ENCODE results near the gene DHX36. TPM values are rescaled to one million over a fixed set of nuclear protein-coding genes. Genes with fewer than 3 reads are reported as not detected.

DHX36 gene
- total RNA-seq, 3 donors from 2014 or later = 46.1 to 122 (median 88.8) TPM

DNA sequence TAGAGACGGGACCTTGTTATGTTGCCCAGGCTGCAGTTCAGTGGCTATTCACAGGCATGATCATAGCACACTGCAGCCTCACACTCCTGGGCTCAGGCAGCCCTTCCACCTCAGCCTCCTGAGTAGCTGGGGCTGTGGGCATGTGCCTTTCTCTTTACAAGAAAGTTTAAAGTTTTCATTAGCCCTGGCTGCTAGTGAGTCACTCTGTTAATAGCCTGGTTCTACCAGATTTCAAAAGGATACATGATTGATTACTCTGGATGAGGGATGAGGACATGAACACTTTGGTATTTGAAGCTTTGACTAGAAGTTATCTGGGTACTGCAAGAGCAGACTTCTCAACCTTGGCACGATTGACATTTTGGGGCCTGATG is 95.1 kb downstream of the DHX36 start:
- H3K4me3 ChIP-seq = no peak overlapping the region
- no peaks in the 10 kb centered on the region for H3K27me3 ChIP-seq
- H3K9me3 ChIP-seq = no peaks in the 10 kb centered on the region
- intact Hi-C loops (cut with DNase I; ENCODE audit: low total_unique reads) = no loop called here
- no peaks in the 10 kb centered on the region for H3K36me3 ChIP-seq
- no peak overlapping the region for H3K27ac ChIP-seq
- no peak for DNase-seq (ENCODE audit: low spot score in 2 of 2)
- no peak for TF ChIP-seq POLR2A (IDR thresholded peaks at IDR 0.05)
- no peak for TF ChIP-seq POLR2AphosphoS5 (IDR thresholded peaks at IDR 0.05)
- no peaks in the 10 kb centered on the region for H3K4me1 ChIP-seq

DNA sequence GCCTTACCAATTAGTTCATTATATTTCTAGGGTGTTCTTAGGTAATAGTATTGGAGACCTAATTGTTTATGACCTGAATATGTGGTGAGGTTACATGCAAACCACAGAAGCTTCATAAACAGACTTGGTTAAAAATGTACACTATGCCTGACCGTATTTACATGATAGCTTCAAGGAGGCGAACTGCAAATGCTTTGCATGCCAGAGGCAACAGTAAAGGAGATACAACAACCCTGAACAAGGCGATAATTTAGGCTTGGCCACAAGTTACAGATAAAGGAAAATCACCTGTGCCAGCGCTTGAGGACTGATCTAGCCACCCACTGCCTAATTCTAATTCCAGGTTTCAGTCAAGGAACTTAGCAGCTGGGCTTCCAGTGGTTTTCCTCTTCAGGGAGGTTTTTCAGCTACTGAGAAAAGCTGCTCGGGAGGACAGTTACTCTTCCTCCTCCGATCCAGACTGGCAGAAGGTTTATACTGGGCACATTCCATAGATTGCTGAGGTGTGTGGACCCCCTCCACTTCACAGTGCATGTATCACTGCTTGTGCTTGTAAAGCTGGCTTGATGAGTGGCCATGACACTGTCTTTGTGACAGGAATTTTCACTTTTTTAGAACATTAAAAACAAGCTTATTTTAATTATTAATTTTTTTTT is 95.6 kb downstream of the DHX36 start:
- H3K4me1 ChIP-seq = no peaks in the 10 kb centered on the region
- TF ChIP-seq POLR2AphosphoS5 (IDR thresholded peaks at IDR 0.05) (no peak), POLR2A (IDR thresholded peaks at IDR 0.05) (no peak)
- TF ChIP-seq, protein P1, sequence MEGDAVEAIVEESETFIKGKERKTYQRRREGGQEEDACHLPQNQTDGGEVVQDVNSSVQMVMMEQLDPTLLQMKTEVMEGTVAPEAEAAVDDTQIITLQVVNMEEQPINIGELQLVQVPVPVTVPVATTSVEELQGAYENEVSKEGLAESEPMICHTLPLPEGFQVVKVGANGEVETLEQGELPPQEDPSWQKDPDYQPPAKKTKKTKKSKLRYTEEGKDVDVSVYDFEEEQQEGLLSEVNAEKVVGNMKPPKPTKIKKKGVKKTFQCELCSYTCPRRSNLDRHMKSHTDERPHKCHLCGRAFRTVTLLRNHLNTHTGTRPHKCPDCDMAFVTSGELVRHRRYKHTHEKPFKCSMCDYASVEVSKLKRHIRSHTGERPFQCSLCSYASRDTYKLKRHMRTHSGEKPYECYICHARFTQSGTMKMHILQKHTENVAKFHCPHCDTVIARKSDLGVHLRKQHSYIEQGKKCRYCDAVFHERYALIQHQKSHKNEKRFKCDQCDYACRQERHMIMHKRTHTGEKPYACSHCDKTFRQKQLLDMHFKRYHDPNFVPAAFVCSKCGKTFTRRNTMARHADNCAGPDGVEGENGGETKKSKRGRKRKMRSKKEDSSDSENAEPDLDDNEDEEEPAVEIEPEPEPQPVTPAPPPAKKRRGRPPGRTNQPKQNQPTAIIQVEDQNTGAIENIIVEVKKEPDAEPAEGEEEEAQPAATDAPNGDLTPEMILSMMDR (IDR thresholded peaks at IDR 0.05) = no peak
- H3K27me3 ChIP-seq = no peaks in the 10 kb centered on the region
- no peak for DNase-seq (ENCODE audit: low spot score in 2 of 2)
- intact Hi-C loops (cut with DNase I; ENCODE audit: low total_unique reads) = no loop called here
- H3K4me3 ChIP-seq = no peak overlapping the region
- no peaks in the 10 kb centered on the region for H3K36me3 ChIP-seq
- no peak overlapping the region for H3K27ac ChIP-seq
- H3K9me3 ChIP-seq = no peaks in the 10 kb centered on the region

DNA sequence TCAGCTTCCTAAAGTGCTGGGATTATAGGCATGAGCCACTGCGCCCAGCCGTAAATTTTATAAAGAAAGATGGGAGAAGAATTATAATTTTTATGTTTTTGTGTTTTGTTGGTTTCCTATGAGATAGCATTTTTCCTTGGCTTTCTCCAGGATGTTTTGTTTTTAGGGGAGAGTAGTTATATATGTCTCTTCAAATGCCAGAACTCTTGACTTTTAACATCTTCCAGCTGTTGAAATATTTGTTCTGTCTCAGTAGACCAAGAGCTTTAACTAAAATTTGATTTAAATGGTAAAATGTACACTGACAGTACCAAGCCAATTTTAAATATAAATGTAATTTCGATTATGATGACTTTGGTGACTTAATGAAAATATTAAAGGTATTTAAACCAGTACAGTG is 96.8 kb downstream of the DHX36 start:
- no peaks in the 10 kb centered on the region for H3K27me3 ChIP-seq
- no peaks in the 10 kb centered on the region for H3K9me3 ChIP-seq
- no peaks in the 10 kb centered on the region for H3K36me3 ChIP-seq
- H3K4me1 ChIP-seq = no peaks in the 10 kb centered on the region
- intact Hi-C loops (cut with DNase I; ENCODE audit: low total_unique reads) = no loop called here
- DNase-seq (ENCODE audit: low spot score in 2 of 2) = no peak
- TF ChIP-seq POLR2A (IDR thresholded peaks at IDR 0.05) = no peak
- TF ChIP-seq POLR2AphosphoS5 (IDR thresholded peaks at IDR 0.05) = no peak
- TF ChIP-seq, protein P1 (IDR thresholded peaks at IDR 0.05) = no peak
- no peak overlapping the region for H3K27ac ChIP-seq
- no peak overlapping the region for H3K4me3 ChIP-seq

DNA sequence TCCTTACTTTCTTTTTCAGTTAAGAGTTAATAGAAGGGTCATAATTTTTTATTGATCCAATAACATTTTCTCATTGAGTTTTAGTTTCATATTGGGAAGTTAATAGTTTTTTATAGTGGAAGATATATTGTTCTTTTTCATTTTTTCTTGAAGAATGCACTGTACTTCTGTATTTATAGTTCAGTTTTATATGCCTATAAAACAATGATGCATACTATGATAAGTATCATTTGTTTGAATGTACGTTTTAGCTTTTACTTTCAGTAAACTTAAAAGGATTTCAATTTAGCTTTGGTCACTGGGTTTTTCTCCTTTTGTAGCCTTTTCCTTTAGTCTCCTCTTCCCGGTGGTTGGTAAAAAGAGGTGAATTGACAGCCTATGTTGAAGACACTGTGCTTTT is 98.8 kb downstream of the DHX36 start:
- TF ChIP-seq POLR2AphosphoS5 (IDR thresholded peaks at IDR 0.05) (no peak), POLR2A (IDR thresholded peaks at IDR 0.05) (no peak)
- TF ChIP-seq, protein P1 (IDR thresholded peaks at IDR 0.05) = no peak
- Histone ChIP-seq H3K4me3 (no peak overlapping the region), H3K27ac (no peak overlapping the region), H3K9me3 (no peaks in the 10 kb centered on the region), H3K27me3 (no peaks in the 10 kb centered on the region), H3K4me1 (no peaks in the 10 kb centered on the region), H3K36me3 (no peaks in the 10 kb centered on the region)
- intact Hi-C loops (cut with DNase I; ENCODE audit: low total_unique reads) = no loop called here
- no peak for DNase-seq (ENCODE audit: low spot score in 2 of 2)

DNA sequence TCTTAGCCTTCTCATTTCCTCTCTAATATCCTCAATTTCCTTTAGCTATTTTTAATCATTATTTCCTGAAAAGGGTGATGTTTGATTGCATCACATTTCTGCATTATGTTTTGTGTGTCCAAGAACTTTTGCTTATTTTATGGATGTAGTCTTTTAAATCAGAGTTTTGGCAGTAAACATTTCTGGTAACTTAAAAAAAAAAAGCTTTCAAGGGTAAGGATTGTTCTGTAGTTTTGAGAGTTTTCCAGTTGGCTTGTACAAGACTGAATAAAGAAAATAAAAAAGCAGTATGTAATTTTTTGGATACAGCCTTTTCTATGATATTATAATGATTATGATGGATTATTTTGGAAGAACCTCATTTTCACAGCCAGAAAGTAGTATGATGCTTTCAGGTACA is 99.4 kb downstream of the DHX36 start:
- Histone ChIP-seq H3K36me3 (no peaks in the 10 kb centered on the region), H3K27me3 (no peaks in the 10 kb centered on the region), H3K27ac (no peak overlapping the region), H3K9me3 (no peaks in the 10 kb centered on the region), H3K4me3 (no peak overlapping the region), H3K4me1 (no peaks in the 10 kb centered on the region)
- DNase-seq (ENCODE audit: low spot score in 2 of 2) = no peak
- TF ChIP-seq, protein P1 (IDR thresholded peaks at IDR 0.05) = no peak
- no peak for TF ChIP-seq POLR2AphosphoS5 (IDR thresholded peaks at IDR 0.05)
- TF ChIP-seq POLR2A (IDR thresholded peaks at IDR 0.05) = no peak
- intact Hi-C loops (cut with DNase I; ENCODE audit: low total_unique reads) = no loop called here

Measured in breast epithelium (tissue), 4 donors.